ENCODE measurements around the gene CALHM4. TPM values are rescaled to one million over a fixed set of nuclear protein-coding genes. Genes with fewer than 3 reads are reported as not detected.

The CALHM4 gene
- total and polyA plus RNA-seq, 2 experiments from 2014 or later = not detected

GRCh38 chr6:116577486-116577885 is 23.9 kb downstream of the CALHM4 start:
- in situ Hi-C loops (cut with MboI) = no loop called here
- TF ChIP-seq EZH2 (IDR thresholded peaks at IDR 0.05; ENCODE audit: insufficient read depth, poor library complexity, severe bottlenecking) = no peak
- no peak for TF ChIP-seq EZH2phosphoT487 (IDR thresholded peaks at IDR 0.05; ENCODE audit: insufficient read depth, low read depth)
- H3K27ac ChIP-seq = no peak overlapping the region
- WGBS, 2 experiments (ENCODE audit: low coverage in 1 of 2, low lambda C conversion rate in 2 of 2, missing lambda C conversion rate in 2 of 2) = 85 to 86% methylated on average over 5 of the region's 5 CpGs
- H3K27me3 ChIP-seq (replicated peaks; ENCODE audit: insufficient read depth) = no peaks in the 10 kb centered on the region
- H3K4me3 ChIP-seq = no peak overlapping the region
- H3K9me2 ChIP-seq (ENCODE audit: insufficient read depth) = no peaks in the 10 kb centered on the region
- peaks cover 17% of the 10 kb centered on the region for H3F3A ChIP-seq (ENCODE audit: insufficient read depth)
- DNase-seq = no peak
- H2AFZ ChIP-seq = no peak overlapping the region
- no peak overlapping the region for H3K4me2 ChIP-seq (ENCODE audit: unreplicated experiment)
- no peak overlapping the region for H3K9ac ChIP-seq
- H3K9me3 ChIP-seq (ENCODE audit: low read depth) = no peaks in the 10 kb centered on the region
- H3K4me1 ChIP-seq (ENCODE audit: insufficient read depth) = peaks cover 34% of the 10 kb centered on the region
- no peaks in the 10 kb centered on the region for H4K20me1 ChIP-seq (ENCODE audit: insufficient read depth)
- peaks cover 100% of the 10 kb centered on the region for H3K79me2 ChIP-seq (ENCODE audit: insufficient read depth)
- H3K36me3 ChIP-seq (ENCODE audit: low read depth) = peaks cover 22% of the 10 kb centered on the region

- Histone ChIP-seq H3K4me3 (no peak overlapping the region), H3K4me1 (ENCODE audit: insufficient read depth) (peaks cover 25% of the 10 kb centered on the region), H3K27me3 (replicated peaks; ENCODE audit: insufficient read depth) (no peaks in the 10 kb centered on the region), H3K27ac (no peak overlapping the region), H3K79me2 (ENCODE audit: insufficient read depth) (peaks cover 98% of the 10 kb centered on the region), H3K9ac (no peak overlapping the region), H3K36me3 (ENCODE audit: low read depth) (peaks cover 26% of the 10 kb centered on the region), H3K9me2 (ENCODE audit: insufficient read depth) (no peaks in the 10 kb centered on the region), H4K20me1 (ENCODE audit: insufficient read depth) (no peaks in the 10 kb centered on the region), H3K4me2 (ENCODE audit: unreplicated experiment) (no peak overlapping the region), H3F3A (ENCODE audit: insufficient read depth) (peaks cover 11% of the 10 kb centered on the region), H2AFZ (no peak overlapping the region), H3K9me3 (ENCODE audit: low read depth) (no peaks in the 10 kb centered on the region)
- in situ Hi-C loops (cut with MboI) = no loop called here
- DNase-seq = no peak
- TF ChIP-seq EZH2phosphoT487 (IDR thresholded peaks at IDR 0.05; ENCODE audit: insufficient read depth, low read depth) = no peak
- no peak for TF ChIP-seq EZH2 (IDR thresholded peaks at IDR 0.05; ENCODE audit: insufficient read depth, poor library complexity, severe bottlenecking)
Measured at GRCh38 chr6:116578335-116578734, 24.8 kb downstream of the CALHM4 start.

- H3K79me2 ChIP-seq (ENCODE audit: insufficient read depth) = peaks cover 98% of the 10 kb centered on the region
- peaks cover 11% of the 10 kb centered on the region for H3F3A ChIP-seq (ENCODE audit: insufficient read depth)
- peak overlapping the region; percentile 58 for H3K4me2 ChIP-seq (ENCODE audit: unreplicated experiment)
- H3K9ac ChIP-seq = no peak overlapping the region
- no peak overlapping the region for H2AFZ ChIP-seq
- no peaks in the 10 kb centered on the region for H3K9me3 ChIP-seq (ENCODE audit: low read depth)
- no peaks in the 10 kb centered on the region for H3K9me2 ChIP-seq (ENCODE audit: insufficient read depth)
- peaks cover 34% of the 10 kb centered on the region for H3K36me3 ChIP-seq (ENCODE audit: low read depth)
- no peaks in the 10 kb centered on the region for H3K27me3 ChIP-seq (replicated peaks; ENCODE audit: insufficient read depth)
- H3K4me3 ChIP-seq = no peak overlapping the region
- WGBS, 2 experiments (ENCODE audit: low coverage in 1 of 2, low lambda C conversion rate in 2 of 2, missing lambda C conversion rate in 2 of 2) = 94 to 100% methylated on average over 1 of the region's 1 CpG
- H4K20me1 ChIP-seq (ENCODE audit: insufficient read depth) = no peaks in the 10 kb centered on the region
- peaks cover 20% of the 10 kb centered on the region for H3K4me1 ChIP-seq (ENCODE audit: insufficient read depth)
- DNase-seq = peak; percentile 14
- H3K27ac ChIP-seq = peak overlapping the region; percentile 65
- no peak for TF ChIP-seq EZH2 (IDR thresholded peaks at IDR 0.05; ENCODE audit: insufficient read depth, poor library complexity, severe bottlenecking)
- no peak for TF ChIP-seq EZH2phosphoT487 (IDR thresholded peaks at IDR 0.05; ENCODE audit: insufficient read depth, low read depth)
- in situ Hi-C loops (cut with MboI) = no loop called here
Measured at GRCh38 chr6:116579143-116579542, 25.6 kb downstream of the CALHM4 start.

- peak overlapping the region; percentile 65 for H3K27ac ChIP-seq
Measured at GRCh38 chr6:116580198-116580597, 26.6 kb downstream of the CALHM4 start.

GRCh38 chr6:116586276-116586675 is 32.7 kb downstream of the CALHM4 start:
- TF ChIP-seq EZH2phosphoT487 (IDR thresholded peaks at IDR 0.05; ENCODE audit: insufficient read depth, low read depth) (no peak), EZH2 (IDR thresholded peaks at IDR 0.05; ENCODE audit: insufficient read depth, poor library complexity, severe bottlenecking) (no peak)
- H2AFZ ChIP-seq = no peak overlapping the region
- H3K4me1 ChIP-seq (ENCODE audit: insufficient read depth) = no peaks in the 10 kb centered on the region
- H3K9ac ChIP-seq = no peak overlapping the region
- in situ Hi-C loops (cut with MboI) = no loop called here
- no peak overlapping the region for H3K4me2 ChIP-seq (ENCODE audit: unreplicated experiment)
- no peaks in the 10 kb centered on the region for H3K9me2 ChIP-seq (ENCODE audit: insufficient read depth)
- no peak for DNase-seq
- no peaks in the 10 kb centered on the region for H3K27me3 ChIP-seq (replicated peaks; ENCODE audit: insufficient read depth)
- peaks cover 70% of the 10 kb centered on the region for H3K36me3 ChIP-seq (ENCODE audit: low read depth)
- H4K20me1 ChIP-seq (ENCODE audit: insufficient read depth) = no peaks in the 10 kb centered on the region
- H3K9me3 ChIP-seq (ENCODE audit: low read depth) = no peaks in the 10 kb centered on the region
- peaks cover 74% of the 10 kb centered on the region for H3K79me2 ChIP-seq (ENCODE audit: insufficient read depth)
- no peak overlapping the region for H3K4me3 ChIP-seq
- no peak overlapping the region for H3K27ac ChIP-seq
- H3F3A ChIP-seq (ENCODE audit: insufficient read depth) = no peaks in the 10 kb centered on the region

More at GRCh38 chr6:116580198-116580597, 26.6 kb downstream of the CALHM4 start:
- Histone ChIP-seq H3K4me2 (ENCODE audit: unreplicated experiment) (peak overlapping the region; percentile 58), H2AFZ (0 out of 2 replicates have a peak overlapping the region, but pooled peaks have one; percentile 27), H3F3A (ENCODE audit: insufficient read depth) (peaks cover 11% of the 10 kb centered on the region), H3K79me2 (ENCODE audit: insufficient read depth) (peaks cover 98% of the 10 kb centered on the region), H3K9ac (peak overlapping the region; percentile 26), H3K9me2 (ENCODE audit: insufficient read depth) (no peaks in the 10 kb centered on the region), H3K9me3 (ENCODE audit: low read depth) (no peaks in the 10 kb centered on the region), H3K4me1 (ENCODE audit: insufficient read depth) (peaks cover 20% of the 10 kb centered on the region), H3K27me3 (replicated peaks; ENCODE audit: insufficient read depth) (no peaks in the 10 kb centered on the region), H4K20me1 (ENCODE audit: insufficient read depth) (no peaks in the 10 kb centered on the region), H3K4me3 (no peak overlapping the region), H3K36me3 (ENCODE audit: low read depth) (peaks cover 41% of the 10 kb centered on the region)
- DNase-seq = peak; percentile 73
- 20 to 43% methylated on average over 2 of the region's 2 CpGs for WGBS, 2 experiments (ENCODE audit: low coverage in 1 of 2, low lambda C conversion rate in 2 of 2, missing lambda C conversion rate in 2 of 2)
- in situ Hi-C loops (cut with MboI) = no loop called here
- no peak for TF ChIP-seq EZH2 (IDR thresholded peaks at IDR 0.05; ENCODE audit: insufficient read depth, poor library complexity, severe bottlenecking)
- TF ChIP-seq EZH2phosphoT487 (IDR thresholded peaks at IDR 0.05; ENCODE audit: insufficient read depth, low read depth) = no peak

Data from GM23248 (cell line).